Ascending aorta (tissue), 2 donors: ENCODE data around the gene ZNF219. TPM values are rescaled to one million over a fixed set of nuclear protein-coding genes. Genes with fewer than 3 reads are reported as not detected.

Source experiments
- DNase-seq, 2 donors: peaks; one replicate each; pipeline ENCODE4 v3.0.0-alpha.2; 2019; ENCODE audit warnings: low spot score in 2 of 2
- H3K27ac ChIP-seq, 2 donors: fragments of 200-600 bp; sonication (generic); one replicate each; pipeline ENCODE4 v1.5.1; 2016 to 2017; ENCODE audit warnings: mild to moderate bottlenecking in 1 of 2
- H3K27me3 ChIP-seq: fragments of 200-600 bp; sonication (generic); one replicate; pipeline ENCODE4 v1.5.1; 2017
- H3K36me3 ChIP-seq, 2 donors: fragments of 200-600 bp; sonication (generic); one replicate each; pipeline ENCODE4 v1.5.1; 2016
- H3K4me1 ChIP-seq, 2 donors: fragments of 200-600 bp; sonication (generic); one replicate each; pipeline ENCODE4 v1.5.1; 2016 to 2017; ENCODE audit warnings: mild to moderate bottlenecking in 1 of 2
- H3K4me3 ChIP-seq, 2 donors: fragments of 200-600 bp; sonication (generic); one replicate each; pipeline ENCODE4 v1.5.1; 2016 to 2017; ENCODE audit warnings: mild to moderate bottlenecking in 1 of 2
- H3K9me3 ChIP-seq, 2 donors: fragments of 200-600 bp; sonication (generic); one replicate each; pipeline ENCODE4 v1.5.1; 2016
- CTCF ChIP-seq, 3 experiments: fragments of 200-600 bp in 2 of 3; fragments of 450-650 bp in 1 of 3; sonication (generic) in 2 of 3; IDR thresholded peaks; one replicate each; pipeline ENCODE4 v1.5.1; 2016 to 2019; ENCODE audit warnings: antibody characterized with exemption in 3 of 3, mild to moderate bottlenecking in 1 of 3, moderate library complexity in 1 of 3
- intact Hi-C: fragments of 100-400 bp; cut with DNase I; formaldehyde crosslinking; loops from one replicate; pipeline ENCODE4 v1.15.1; 2023
- total RNA-seq: library from RNA; depleted of rRNA; stranded (reverse); fragments of >200 nt; gene quantifications from one replicate; pipeline ENCODE4 v1.1.0, GENCODE V29; 2016

ZNF219 gene
- total RNA-seq, 1 donor from 2014 or later = 62.9 TPM

GRCh38 chr14:21092273-21093011 lies 6.0 kb downstream of the ZNF219 start:
- no peaks in the 10 kb centered on the region for H3K27me3 ChIP-seq
- H3K27ac ChIP-seq = peak overlapping the region in 1 of 2 donors; percentile 36
- H3K4me1 ChIP-seq = peaks cover 0 to 8% of the 10 kb centered on the region in 2 donors

GRCh38 chr14:21091821-21092272 lies 6.6 kb downstream of the ZNF219 start:
- Histone ChIP-seq H3K9me3 (no peaks in the 10 kb centered on the region), H3K27ac (peak overlapping the region in 1 of 2 donors; percentile 36), H3K27me3 (no peaks in the 10 kb centered on the region), H3K4me3 (no peak overlapping the region), H3K36me3 (peaks cover 25 to 49% of the 10 kb centered on the region in 2 donors), H3K4me1 (peaks cover 0 to 10% of the 10 kb centered on the region in 2 donors)
- TF ChIP-seq CTCF (IDR thresholded peaks at IDR 0.05) = no peak
- no peak for DNase-seq
- intact Hi-C loops = loop anchor here (1.0 to 10.0 kb wide), 6 partner anchors 12 to 630 kb away; partner anchors contain the start of genes METTL17 and PIP4P1

More at GRCh38 chr14:21092273-21093011, 6.0 kb downstream of the ZNF219 start:
- intact Hi-C loops = loop anchor here (1.0 to 10.0 kb wide), 6 partner anchors 12 to 630 kb away; partner anchors contain the start of genes METTL17 and PIP4P1
- no peak overlapping the region for H3K4me3 ChIP-seq
- peaks cover 25 to 49% of the 10 kb centered on the region in 2 donors for H3K36me3 ChIP-seq
- peak; percentile 100 for TF ChIP-seq CTCF (IDR thresholded peaks at IDR 0.05)
- H3K9me3 ChIP-seq = no peaks in the 10 kb centered on the region
- DNase-seq = peak in 1 of 2 donors; percentile 86

GRCh38 chr14:21090940-21091663 lies 7.4 kb downstream of the ZNF219 start:
- no peak for TF ChIP-seq CTCF (IDR thresholded peaks at IDR 0.05)
- Histone ChIP-seq H3K4me3 (no peak overlapping the region), H3K9me3 (no peaks in the 10 kb centered on the region), H3K36me3 (peaks cover 26 to 50% of the 10 kb centered on the region in 2 donors), H3K4me1 (peaks cover 0 to 10% of the 10 kb centered on the region in 2 donors), H3K27me3 (no peaks in the 10 kb centered on the region), H3K27ac (no peak overlapping the region)
- DNase-seq = no peak
- intact Hi-C loops = loop anchor here (5.0 to 10.0 kb wide), 3 partner anchors 104 to 629 kb away; partner anchors contain the start of genes METTL17 and PIP4P1

- DNase-seq = no peak
Measured at GRCh38 chr14:21090194-21090939, 8.1 kb downstream of the ZNF219 start.

More at GRCh38 chr14:21090194-21090939, 8.1 kb downstream of the ZNF219 start:
- Histone ChIP-seq H3K9me3 (no peaks in the 10 kb centered on the region), H3K4me3 (no peak overlapping the region), H3K27me3 (no peaks in the 10 kb centered on the region), H3K36me3 (peaks cover 32 to 58% of the 10 kb centered on the region in 2 donors), H3K4me1 (peaks cover 0 to 10% of the 10 kb centered on the region in 2 donors), H3K27ac (no peak overlapping the region)
- peak; percentile 43 to 60 (median 45) for TF ChIP-seq CTCF (IDR thresholded peaks at IDR 0.05)
- intact Hi-C loops = loop anchor here (5.0 to 10.0 kb wide), 3 partner anchors 103 to 628 kb away; partner anchors contain the start of genes METTL17 and PIP4P1
